GM12878 (cell line): ENCODE data around the gene STARD10. TPM values are rescaled to one million over a fixed set of nuclear protein-coding genes. Genes with fewer than 3 reads are reported as not detected.

Source experiments
- ATAC-seq: fragments of 200-7000 bp; cut with Tn5 transposase; 3 replicates; pipeline ENCODE4 v1.9.1; 2020; ENCODE audit warnings: mild to moderate bottlenecking, moderate library complexity
- BruUV-seq: library from RNA; stranded (reverse); fragments of 400-500 nt; replicated peaks from 2 replicates; lab custom pipeline; 2021; lab: Mats Ljungman, UMichigan
- CTCF ChIA-PET: fragments of 300-600 bp; sonication (Branson Sonifier 250); formaldehyde crosslinking; extraction: SDS; loops from one replicate; lab custom pipeline; 2021; ENCODE audit warnings: inconsistent platforms; lab: Yijun Ruan, JAX
- POLR2A ChIA-PET: fragments of 350-600 bp; formaldehyde crosslinking; extraction: SDS; loops from one replicate; lab custom pipeline; 2021; ENCODE audit warnings: inconsistent platforms; lab: Charles Lee
- RAD21 ChIA-PET: fragments of 300-600 bp; sonication (Branson Sonifier 250); formaldehyde crosslinking; loops from one replicate; lab custom pipeline; 2023; ENCODE audit warnings: antibody characterized with exemption; ENCODE audit not compliant: unreplicated experiment; lab: Charles Lee
- SMC1A ChIA-PET: fragments of 300-600 bp; sonication (Branson Sonifier 250); formaldehyde crosslinking; loops from one replicate; lab custom pipeline; 2023; ENCODE audit not compliant: unreplicated experiment, uncharacterized antibody; lab: Charles Lee
- DNase-seq: peaks from one replicate; pipeline ENCODE4 v3.0.0-alpha.2; 2011; ENCODE audit warnings: low read depth, low spot score
- FAIRE-seq: peaks from 3 replicates; lab custom pipeline; 2011; peaks lifted over from hg19 to GRCh38; lab: Jason Lieb, UNC
- H2AFZ ChIP-seq: 2 replicates; pipeline ENCODE4 v1.6.0; 2011; ENCODE audit warnings: low read depth, low read length, control low read depth; ENCODE audit not compliant: control insufficient read depth
- H3K27ac ChIP-seq: 2 replicates; pipeline ENCODE4 v1.5.1; 2011; ENCODE audit warnings: control low read depth; ENCODE audit not compliant: control insufficient read depth, insufficient read depth
- H3K27me3 ChIP-seq, 2 experiments: replicated peaks in 1 of 2; 2 replicates each; pipeline versions ENCODE4 v1.6.0 to v1.6.1; 2011; ENCODE audit warnings: low read length in 1 of 2; ENCODE audit not compliant: control insufficient read depth in 2 of 2, insufficient read depth in 2 of 2
- H3K36me3 ChIP-seq, 2 experiments: 2 replicates each; pipeline ENCODE4 v1.5.1; 2011; ENCODE audit warnings: low read length in 1 of 2; ENCODE audit not compliant: control insufficient read depth in 2 of 2, insufficient read depth in 2 of 2
- H3K4me1 ChIP-seq: 2 replicates; pipeline ENCODE4 v1.6.1; 2011; ENCODE audit warnings: mild to moderate bottlenecking, low read length, moderate library complexity, mixed read lengths; ENCODE audit not compliant: control insufficient read depth, insufficient read depth
- H3K4me2 ChIP-seq: 2 replicates; pipeline ENCODE4 v1.6.0; 2011; ENCODE audit warnings: control low read depth; ENCODE audit not compliant: control insufficient read depth, insufficient read depth
- H3K4me3 ChIP-seq: fragments of 200-600 bp; sonication (generic); 2 replicates; pipeline ENCODE4 v1.5.1; 2016
- H3K79me2 ChIP-seq: 2 replicates; pipeline ENCODE4 v1.6.0; 2011; ENCODE audit warnings: low read length; ENCODE audit not compliant: control insufficient read depth, insufficient read depth
- H3K9ac ChIP-seq: 2 replicates; pipeline ENCODE4 v1.8.0; 2011; ENCODE audit warnings: low read length, control low read depth, mixed read lengths; ENCODE audit not compliant: control insufficient read depth, insufficient read depth
- H3K9me3 ChIP-seq: replicated peaks from 3 replicates; pipeline ENCODE4 v1.5.1; 2011; ENCODE audit warnings: mild to moderate bottlenecking, low read length; ENCODE audit not compliant: control insufficient read depth, insufficient read depth
- H4K20me1 ChIP-seq: 2 replicates; pipeline ENCODE4 v1.6.0; 2011; ENCODE audit not compliant: control insufficient read depth, insufficient read depth
- CHD4 ChIP-seq: fragments of 200-600 bp; sonication (generic); IDR thresholded peaks from 2 replicates; pipeline ENCODE4 v1.6.1; 2016; ENCODE audit warnings: mild to moderate bottlenecking
- EED ChIP-seq: sonication (generic); IDR thresholded peaks from 2 replicates; pipeline ENCODE4 v1.6.1; 2016; ENCODE audit warnings: antibody characterized with exemption, low read depth
- ESRRA ChIP-seq: IDR thresholded peaks from 2 replicates; pipeline ENCODE4 v1.6.1; 2012; ENCODE audit warnings: mild to moderate bottlenecking, low read length, improper control_type of control experiment
- IRF5 ChIP-seq: fragments of 450-650 bp; IDR thresholded peaks from 2 replicates; pipeline ENCODE4 v1.6.1; 2017; ENCODE audit warnings: borderline replicate concordance
- MAX ChIP-seq: IDR thresholded peaks from 2 replicates; pipeline ENCODE4 v1.6.1; 2012; ENCODE audit warnings: low read depth, low read length, improper control_type of control experiment
- NRF1 ChIP-seq: conservative IDR thresholded peaks from 2 replicates; pipeline ENCODE4 v1.6.1; 2011; ENCODE audit warnings: mild to moderate bottlenecking, low read depth, low read length, improper control_type of control experiment
- PAX5 ChIP-seq: IDR thresholded peaks from 2 replicates; pipeline ENCODE4 v1.6.1; 2011; ENCODE audit warnings: low read depth, low read length, borderline replicate concordance
- PML ChIP-seq: IDR thresholded peaks from 2 replicates; pipeline ENCODE4 v1.6.1; 2012; ENCODE audit warnings: low read length, inconsistent platforms
- SMAD5 ChIP-seq: IDR thresholded peaks from 2 replicates; pipeline ENCODE4 v1.6.1; 2016; ENCODE audit warnings: antibody characterized with exemption, low read depth
- SMARCA5 ChIP-seq: fragments of 450-650 bp; IDR thresholded peaks from 2 replicates; pipeline ENCODE4 v1.6.1; 2017; ENCODE audit warnings: mild to moderate bottlenecking
- SREBF2 ChIP-seq: IDR thresholded peaks from 2 replicates; pipeline ENCODE4 v1.6.1; 2012; ENCODE audit warnings: mild to moderate bottlenecking, low read length
- SUZ12 ChIP-seq: fragments of 200-600 bp; sonication (generic); IDR thresholded peaks from one replicate; pipeline ENCODE4 v1.6.1; 2018; ENCODE audit warnings: antibody characterized with exemption, mild to moderate bottlenecking; ENCODE audit not compliant: unreplicated experiment
- YY1 ChIP-seq: IDR thresholded peaks from 2 replicates; pipeline ENCODE4 v1.6.1; 2011; ENCODE audit warnings: low read depth, mild to moderate bottlenecking, low read length
- ZNF274 ChIP-seq: IDR thresholded peaks from one replicate; pipeline ENCODE4 v1.8.0; 2011; ENCODE audit not compliant: insufficient read length, insufficient read depth
- WGBS: methylation state at CpG from one replicate; pipeline ENCODE4 v1.1.6; 2016; ENCODE audit warnings: low lambda C conversion rate; ENCODE audit not compliant: insufficient replicate concordance, insufficient coverage; ENCODE audit errors: missing lambda C conversion rate; 5-methylcytosine and 5-hydroxymethylcytosine counted together
- in situ Hi-C: fragments of 300-500 bp; cut with MboI; formaldehyde crosslinking; loops from 9 replicates; pipeline ENCODE4 v1.14.3; 2018; ENCODE audit warnings: mixed read lengths
- intact Hi-C: fragments of 100-400 bp; cut with micrococcal nuclease; formaldehyde crosslinking; loops from one replicate; pipeline ENCODE4 v1.14.2; 2022; ENCODE audit not compliant: unreplicated experiment
- polyA plus RNA-seq, 11 experiments: library from polyadenylated mRNA; depleted of rRNA in 4 of 11; unstranded in 6 of 11; stranded (reverse) in 5 of 11; fragments of >200 nt; fragmentation: Nextera tagmentation in 4 of 11; fragmentation: Illumina TruSeq in 1 of 11; extraction: Ambion mirVana in 4 of 11; extraction: Trizol in 1 of 11; gene quantifications; 1 replicate in 1 of 11; 2 replicates in 10 of 11; pipeline versions ENCODE4 v1.2.1 to v1.2.3, GENCODE V29; 2011 to 2016; ENCODE audit warnings: inconsistent platforms in 2 of 11, missing spikeins in 2 of 11, low read depth in 1 of 11
- total RNA-seq, 4 experiments: library from RNA; depleted of rRNA in 3 of 4; stranded (reverse); fragments of >200 nt in 3 of 4; fragmentation: Illumina TruSeq in 1 of 4; extraction: Trizol in 1 of 4; gene quantifications; 2 replicates each; pipeline versions ENCODE4 v1.2.1 to v1.2.3, GENCODE V29; 2013 to 2021

The STARD10 gene
- total and polyA plus RNA-seq, 10 of the 15 experiments (the other 5 are each of a cell fraction or from before 2014, with no cell fraction given), result 0.15 to 43.2 (median 23.1) TPM

- TF ChIP-seq EED (no peak), CHD4 (no peak), IRF5 (no peak), MAX (no peak), YY1 (no peak), SMARCA5 (no peak), PML (no peak), PAX5 (no peak), ZNF274 (no peak), SREBF2 (no peak), ESRRA (no peak), SUZ12 (no peak), SMAD5 (no peak), NRF1 (no peak)
- H3K9me3 ChIP-seq, result no peaks in the 10 kb centered on the region
- no peak overlapping the region for H3K4me2 ChIP-seq
- ChIA-PET POLR2A (no interaction called here), SMC1A (interaction anchor here (2.8 kb wide), 1 partner anchor 339 kb away, joined by 11 read pairs; no protein-coding TSS in a partner anchor), CTCF (no interaction called here), RAD21 (no interaction called here)
- DNase-seq (no peak), ATAC-seq (no peak), FAIRE-seq (no peak)
- H3K27me3 ChIP-seq, result no peaks in the 10 kb centered on the region
- BruUV-seq, result no TSS peak
- intact Hi-C loops, result no loop called here
- H4K20me1 ChIP-seq, result no peaks in the 10 kb centered on the region
- peaks cover 33 to 46% of the 10 kb centered on the region in 2 experiments for H3K36me3 ChIP-seq
- no peaks in the 10 kb centered on the region for H3K4me1 ChIP-seq
- 99% methylated on average over 4 of the region's 4 CpGs for WGBS
- no peak overlapping the region for H3K9ac ChIP-seq
- in situ Hi-C loops, result loop anchor here (25.0 kb wide), 1 partner anchor 349 kb away; no protein-coding TSS in a partner anchor
- H3K27ac ChIP-seq, result no peak overlapping the region
- no peak overlapping the region for H2AFZ ChIP-seq
- H3K79me2 ChIP-seq, result no peaks in the 10 kb centered on the region
- no peak overlapping the region for H3K4me3 ChIP-seq
These were observed 45.0 kb upstream of the STARD10 start for GRCh38 chr11:72838691-72839305.
